Stimulated activated naive CD8-positive, alpha-beta T cell treated with anti-CD3 and anti-CD28 coated beads, Interleukin-15, amount 100 ng/mL, for 72 hours (primary cell): Measurements from ENCODE around the gene TBC1D8.
"Not testable (repeated sequence)": the region's sequence is repeated elsewhere in the genome, so short reads cannot be mapped to it uniquely, and the experiment has no call there.

ENCODE experiments used
- ATAC-seq: fragments of 150-1000 bp; cut with Tn5 transposase; 2 replicates; pipeline ENCODE4 v1.10.0; 2021; ENCODE audit warnings: mild to moderate bottlenecking, moderate library complexity
- DNase-seq, 2 donors: peaks; one replicate each; pipeline ENCODE4 v3.0.0; 2021 to 2022
- H3K27ac Mint-ChIP-seq, 2 donors: one replicate each; pipeline ENCODE4 v1.8.0; 2022; ENCODE audit warnings: mild to moderate bottlenecking in 2 of 2, mixed read lengths in 2 of 2, moderate library complexity in 2 of 2
- H3K27me3 Mint-ChIP-seq: one replicate; pipeline ENCODE4 v1.8.0; 2022; ENCODE audit warnings: mixed read lengths
- H3K4me1 Mint-ChIP-seq: one replicate; pipeline ENCODE4 v1.8.0; 2022; ENCODE audit warnings: mild to moderate bottlenecking, mixed read lengths
- H3K4me3 Mint-ChIP-seq, 2 donors: one replicate each; pipeline ENCODE4 v1.8.0; 2022; ENCODE audit warnings: mild to moderate bottlenecking in 2 of 2, mixed read lengths in 2 of 2, moderate library complexity in 1 of 2
- H3K9me3 Mint-ChIP-seq, 2 donors: one replicate each; pipeline ENCODE4 v1.8.0; 2022; ENCODE audit warnings: mixed read lengths in 2 of 2

The TBC1D8 gene

GRCh38 chr2:101175991-101176390 is 24.8 kb upstream of the TBC1D8 start:
- H3K4me1 Mint-ChIP-seq, result peaks cover 30% of the 10 kb centered on the region
- no peak for ATAC-seq
- no peak overlapping the region for H3K4me3 Mint-ChIP-seq
- H3K27ac Mint-ChIP-seq, result no peak overlapping the region
- H3K9me3 Mint-ChIP-seq, result peaks cover under 1 to 5% of the 10 kb centered on the region in 2 donors
- H3K27me3 Mint-ChIP-seq, result no peaks in the 10 kb centered on the region
- no peak for DNase-seq

- Mint-ChIP-seq H3K27me3 (no peaks in the 10 kb centered on the region), H3K4me3 (peak overlapping the region; percentile 4 to 30), H3K27ac (peak overlapping the region; percentile 10 to 88), H3K9me3 (peaks cover 12 to 23% of the 10 kb centered on the region in 2 donors), H3K4me1 (peaks cover 30% of the 10 kb centered on the region)
- ATAC-seq, result peak; percentile 100
- peak; percentile 43 to 58 for DNase-seq
These were observed 22.6 kb upstream of the TBC1D8 start for GRCh38 chr2:101173707-101174295.

GRCh38 chr2:101169822-101170221 is 18.6 kb upstream of the TBC1D8 start:
- DNase-seq, H3K27me3 Mint-ChIP-seq, ATAC-seq, H3K4me3 Mint-ChIP-seq, H3K27ac Mint-ChIP-seq: not testable (repeated sequence)
- Mint-ChIP-seq H3K4me1 (peaks cover 40% of the 10 kb centered on the region), H3K9me3 (peaks cover 20 to 50% of the 10 kb centered on the region in 2 donors)

- Mint-ChIP-seq H3K27ac (no peak overlapping the region), H3K4me3 (no peak overlapping the region), H3K4me1 (peaks cover 29% of the 10 kb centered on the region), H3K9me3 (peaks cover 15 to 50% of the 10 kb centered on the region in 2 donors), H3K27me3 (no peaks in the 10 kb centered on the region)
- DNase-seq, result no peak
- ATAC-seq, result no peak
These were observed 17.5 kb upstream of the TBC1D8 start for GRCh38 chr2:101168706-101169105.

GRCh38 chr2:101167532-101167931 is 16.4 kb upstream of the TBC1D8 start:
- H3K4me3 Mint-ChIP-seq, result not testable (repeated sequence)

GRCh38 chr2:101164021-101164420 is 12.8 kb upstream of the TBC1D8 start:
- Mint-ChIP-seq H3K4me1 (peaks cover 11% of the 10 kb centered on the region), H3K27me3 (no peaks in the 10 kb centered on the region), H3K9me3 (peaks cover 7 to 29% of the 10 kb centered on the region in 2 donors), H3K4me3 (no peak overlapping the region), H3K27ac (peak overlapping the region in 1 of 2 donors; percentile 22)
- DNase-seq, result no peak
- no peak for ATAC-seq

More at GRCh38 chr2:101167532-101167931, 16.4 kb upstream of the TBC1D8 start:
- not testable (repeated sequence) for ATAC-seq, H3K27me3 Mint-ChIP-seq, H3K27ac Mint-ChIP-seq, DNase-seq
- H3K4me1 Mint-ChIP-seq, result peaks cover 21% of the 10 kb centered on the region
- H3K9me3 Mint-ChIP-seq, result peaks cover 15 to 50% of the 10 kb centered on the region in 2 donors

- DNase-seq (no peak), ATAC-seq (no peak)
- H3K9me3 Mint-ChIP-seq, result peaks cover 7 to 17% of the 10 kb centered on the region in 2 donors
- no peak overlapping the region for H3K4me3 Mint-ChIP-seq
- no peaks in the 10 kb centered on the region for H3K27me3 Mint-ChIP-seq
- peaks cover 11% of the 10 kb centered on the region for H3K4me1 Mint-ChIP-seq
- H3K27ac Mint-ChIP-seq, result no peak overlapping the region
These were observed 11.6 kb upstream of the TBC1D8 start for GRCh38 chr2:101162561-101163330.

GRCh38 chr2:101161658-101162057 is 10.5 kb upstream of the TBC1D8 start:
- no peak for DNase-seq
- H3K27ac Mint-ChIP-seq, result no peak overlapping the region
- H3K4me3 Mint-ChIP-seq, result no peak overlapping the region
- H3K27me3 Mint-ChIP-seq, result no peaks in the 10 kb centered on the region
- ATAC-seq, result no peak
- H3K4me1 Mint-ChIP-seq, result peaks cover 14% of the 10 kb centered on the region
- H3K9me3 Mint-ChIP-seq, result peaks cover 0 to 6% of the 10 kb centered on the region in 2 donors

- DNase-seq (no peak), ATAC-seq (no peak)
- no peak overlapping the region for H3K4me3 Mint-ChIP-seq
- no peaks in the 10 kb centered on the region for H3K27me3 Mint-ChIP-seq
- no peaks in the 10 kb centered on the region for H3K9me3 Mint-ChIP-seq
- peaks cover 8% of the 10 kb centered on the region for H3K4me1 Mint-ChIP-seq
- no peak overlapping the region for H3K27ac Mint-ChIP-seq
These were observed 9.3 kb upstream of the TBC1D8 start for GRCh38 chr2:101160454-101160853.

- Mint-ChIP-seq H3K4me3 (no peak overlapping the region), H3K27me3 (no peaks in the 10 kb centered on the region), H3K27ac (no peak overlapping the region), H3K9me3 (no peaks in the 10 kb centered on the region), H3K4me1 (peaks cover 8% of the 10 kb centered on the region)
- no peak for DNase-seq
- ATAC-seq, result no peak
These were observed 8.3 kb upstream of the TBC1D8 start for GRCh38 chr2:101159526-101159925.

GRCh38 chr2:101157272-101157671 is 6.1 kb upstream of the TBC1D8 start:
- Mint-ChIP-seq H3K27ac (peak overlapping the region in 1 of 2 donors; percentile 26), H3K4me1 (peaks cover 17% of the 10 kb centered on the region), H3K27me3 (peaks cover 14% of the 10 kb centered on the region), H3K4me3 (no peak overlapping the region), H3K9me3 (no peaks in the 10 kb centered on the region)
- ATAC-seq (peak; percentile 38), DNase-seq (peak; percentile 7 to 14)

- Mint-ChIP-seq H3K4me3 (no peak overlapping the region), H3K9me3 (no peaks in the 10 kb centered on the region), H3K4me1 (peaks cover 39% of the 10 kb centered on the region), H3K27ac (no peak overlapping the region), H3K27me3 (peaks cover 42% of the 10 kb centered on the region)
- ATAC-seq (no peak), DNase-seq (no peak)
These were observed 2.6 kb upstream of the TBC1D8 start for GRCh38 chr2:101153787-101154186.

GRCh38 chr2:101153077-101153707 is 2.0 kb upstream of the TBC1D8 start:
- Mint-ChIP-seq H3K9me3 (no peaks in the 10 kb centered on the region), H3K4me3 (no peak overlapping the region), H3K4me1 (peaks cover 39% of the 10 kb centered on the region), H3K27me3 (peaks cover 46% of the 10 kb centered on the region), H3K27ac (no peak overlapping the region)
- ATAC-seq, result no peak
- no peak for DNase-seq

- H3K4me1 Mint-ChIP-seq, result peaks cover 37% of the 10 kb centered on the region
- DNase-seq (peak; percentile 5 to 20), ATAC-seq (peak; percentile 61)
- H3K4me3 Mint-ChIP-seq, result peak overlapping the region; percentile 76 to 82
- H3K27ac Mint-ChIP-seq, result no peak overlapping the region
- H3K9me3 Mint-ChIP-seq, result no peaks in the 10 kb centered on the region
- peaks cover 52% of the 10 kb centered on the region for H3K27me3 Mint-ChIP-seq
These were observed 1.3 kb upstream of the TBC1D8 start for GRCh38 chr2:101152272-101153076.

- Mint-ChIP-seq H3K27ac (no peak overlapping the region), H3K27me3 (peaks cover 52% of the 10 kb centered on the region), H3K4me1 (peaks cover 31% of the 10 kb centered on the region), H3K9me3 (no peaks in the 10 kb centered on the region), H3K4me3 (peak overlapping the region; percentile 76 to 82)
- ATAC-seq, result no peak
- DNase-seq, result peak in 1 of 2 donors; percentile 8
These were observed 683 bp upstream of the TBC1D8 start for GRCh38 chr2:101151859-101152271.
